HUES64 (cell line): ENCODE results near the gene SHC3.

Experiments
- H3K27ac ChIP-seq: 2 replicates; pipeline ENCODE4 v1.7.0; 2013; ENCODE audit warnings: low read depth, low read length, inconsistent platforms
- H3K27me3 ChIP-seq: 2 replicates; pipeline ENCODE4 v1.6.1; 2013; ENCODE audit warnings: mild to moderate bottlenecking, low read length; ENCODE audit not compliant: insufficient read depth
- H3K36me3 ChIP-seq: 2 replicates; pipeline ENCODE4 v1.6.1; 2013; ENCODE audit warnings: mild to moderate bottlenecking, low read length; ENCODE audit not compliant: insufficient read depth
- H3K4me1 ChIP-seq: 2 replicates; pipeline ENCODE4 v1.6.1; 2013; ENCODE audit warnings: mild to moderate bottlenecking, low read length, moderate library complexity; ENCODE audit not compliant: insufficient read depth
- H3K4me3 ChIP-seq: 2 replicates; pipeline ENCODE4 v1.5.1; 2013; ENCODE audit warnings: mild to moderate bottlenecking, low read length, moderate library complexity
- H3K9ac ChIP-seq: 2 replicates; pipeline ENCODE4 v1.6.1; 2013; ENCODE audit warnings: mild to moderate bottlenecking, low read depth, low read length
- H3K9me3 ChIP-seq: 2 replicates; pipeline ENCODE4 v1.6.1; 2013; ENCODE audit warnings: low read depth, low read length; ENCODE audit not compliant: insufficient read depth
- WGBS: fragments of 150-250, 120-280 bp; methylation state at CpG from one replicate; pipeline ENCODE4 v1.1.7; 2013; ENCODE audit warnings: missing lambda C conversion rate; 5-methylcytosine and 5-hydroxymethylcytosine counted together

The SHC3 gene

DNA sequence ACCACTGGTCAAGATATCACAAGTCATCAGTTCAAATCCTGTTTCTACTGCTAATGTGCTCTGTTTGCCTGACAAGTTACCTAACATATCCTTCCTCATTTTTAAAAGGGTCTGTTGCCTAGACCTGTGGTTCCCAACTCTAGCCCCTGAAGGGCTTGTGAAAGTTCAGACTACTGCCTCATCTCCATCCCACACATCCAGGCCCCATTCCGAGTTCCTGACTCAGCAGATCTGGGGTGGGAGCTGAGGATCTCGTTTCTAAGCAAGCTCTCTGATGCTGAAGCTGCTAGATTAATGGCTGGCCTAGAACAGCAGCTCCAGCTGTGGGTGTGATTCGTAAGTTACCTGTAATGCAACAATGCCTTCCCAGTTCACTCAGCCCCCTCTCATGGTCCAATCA is 154.9 kb downstream of the SHC3 start:
- H3K9ac ChIP-seq, result no peak overlapping the region
- H3K27ac ChIP-seq, result no peak overlapping the region
- no peak overlapping the region for H3K4me3 ChIP-seq
- H3K36me3 ChIP-seq, result no peaks in the 10 kb centered on the region
- H3K9me3 ChIP-seq, result no peaks in the 10 kb centered on the region
- H3K27me3 ChIP-seq, result no peaks in the 10 kb centered on the region
- H3K4me1 ChIP-seq, result peaks cover 7% of the 10 kb centered on the region
- WGBS, result 93% methylated on average over 3 of the region's 3 CpGs

GRCh38 chr9:89022902-89023301 is 155.7 kb downstream of the SHC3 start:
- peaks cover 7% of the 10 kb centered on the region for H3K4me1 ChIP-seq
- WGBS, result 87% methylated on average over 2 of the region's 2 CpGs
- no peak overlapping the region for H3K4me3 ChIP-seq
- no peak overlapping the region for H3K27ac ChIP-seq
- no peaks in the 10 kb centered on the region for H3K27me3 ChIP-seq
- no peak overlapping the region for H3K9ac ChIP-seq
- no peaks in the 10 kb centered on the region for H3K36me3 ChIP-seq
- H3K9me3 ChIP-seq, result no peaks in the 10 kb centered on the region

GRCh38 chr9:89022001-89022759 is 156.4 kb downstream of the SHC3 start:
- no peak overlapping the region for H3K4me3 ChIP-seq
- 83% methylated on average over 15 of the region's 15 CpGs for WGBS
- H3K9ac ChIP-seq, result no peak overlapping the region
- H3K27me3 ChIP-seq, result no peaks in the 10 kb centered on the region
- no peaks in the 10 kb centered on the region for H3K9me3 ChIP-seq
- H3K36me3 ChIP-seq, result no peaks in the 10 kb centered on the region
- H3K4me1 ChIP-seq, result peaks cover 7% of the 10 kb centered on the region
- no peak overlapping the region for H3K27ac ChIP-seq

GRCh38 chr9:89021154-89021803 is 157.3 kb downstream of the SHC3 start:
- no peaks in the 10 kb centered on the region for H3K36me3 ChIP-seq
- no peak overlapping the region for H3K27ac ChIP-seq
- H3K27me3 ChIP-seq, result no peaks in the 10 kb centered on the region
- no peak overlapping the region for H3K4me3 ChIP-seq
- 95% methylated on average over 8 of the region's 8 CpGs for WGBS
- no peak overlapping the region for H3K9ac ChIP-seq
- peaks cover 7% of the 10 kb centered on the region for H3K4me1 ChIP-seq
- H3K9me3 ChIP-seq, result no peaks in the 10 kb centered on the region

DNA sequence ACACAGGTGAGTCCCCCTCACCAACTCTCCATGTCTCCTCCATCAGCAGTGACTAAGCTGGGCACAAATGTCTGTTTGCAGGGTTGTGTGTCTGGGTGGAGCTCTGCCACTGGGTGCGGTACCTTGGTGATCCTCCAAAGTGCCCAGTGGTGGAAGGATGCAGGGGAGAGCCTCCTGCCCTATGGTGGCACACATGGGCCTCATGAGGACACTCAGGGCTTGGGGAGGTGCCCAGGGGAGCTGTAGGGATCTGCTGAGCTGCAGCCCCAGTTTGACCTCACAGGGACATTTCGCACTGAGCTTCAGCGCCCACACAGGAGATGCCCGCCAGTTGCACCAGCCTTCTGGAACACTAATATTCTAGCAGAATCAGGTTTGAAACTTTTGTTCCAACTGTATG is 157.9 kb downstream of the SHC3 start:
- peaks cover 7% of the 10 kb centered on the region for H3K4me1 ChIP-seq
- 84% methylated on average over 4 of the region's 4 CpGs for WGBS
- H3K27me3 ChIP-seq, result no peaks in the 10 kb centered on the region
- no peak overlapping the region for H3K27ac ChIP-seq
- H3K36me3 ChIP-seq, result no peaks in the 10 kb centered on the region
- H3K9ac ChIP-seq, result no peak overlapping the region
- no peak overlapping the region for H3K4me3 ChIP-seq
- H3K9me3 ChIP-seq, result no peaks in the 10 kb centered on the region

DNA sequence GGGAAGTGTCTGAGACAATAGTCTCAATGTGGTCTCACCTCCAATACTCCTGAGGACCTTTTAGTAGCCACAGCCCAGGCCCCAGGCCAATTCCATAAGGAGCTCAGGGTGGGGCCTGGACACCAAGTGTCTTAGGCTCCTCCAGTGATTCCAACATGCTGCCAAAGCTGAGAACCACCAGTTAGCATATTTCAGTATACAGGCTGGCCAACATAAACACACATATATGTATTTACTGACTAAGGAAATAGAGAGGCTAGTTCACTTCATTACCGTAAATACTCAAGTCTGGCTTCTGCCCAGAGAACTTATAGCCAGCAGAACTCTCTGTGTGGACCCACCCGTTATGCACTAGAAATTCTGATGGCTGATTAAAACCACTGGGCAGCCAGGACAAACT is 163.3 kb downstream of the SHC3 start:
- no peaks in the 10 kb centered on the region for H3K36me3 ChIP-seq
- no peak overlapping the region for H3K4me3 ChIP-seq
- WGBS, result 93% methylated on average over 2 of the region's 2 CpGs
- no peaks in the 10 kb centered on the region for H3K27me3 ChIP-seq
- H3K4me1 ChIP-seq, result peaks cover 7% of the 10 kb centered on the region
- no peak overlapping the region for H3K9ac ChIP-seq
- H3K9me3 ChIP-seq, result no peaks in the 10 kb centered on the region
- no peak overlapping the region for H3K27ac ChIP-seq

- H3K27me3 ChIP-seq, result no peaks in the 10 kb centered on the region
- H3K4me3 ChIP-seq, result no peak overlapping the region
- WGBS, result 96% methylated on average over 5 of the region's 7 CpGs
Observed at GRCh38 chr9:89014153-89014552, 164.5 kb downstream of the SHC3 start.

DNA sequence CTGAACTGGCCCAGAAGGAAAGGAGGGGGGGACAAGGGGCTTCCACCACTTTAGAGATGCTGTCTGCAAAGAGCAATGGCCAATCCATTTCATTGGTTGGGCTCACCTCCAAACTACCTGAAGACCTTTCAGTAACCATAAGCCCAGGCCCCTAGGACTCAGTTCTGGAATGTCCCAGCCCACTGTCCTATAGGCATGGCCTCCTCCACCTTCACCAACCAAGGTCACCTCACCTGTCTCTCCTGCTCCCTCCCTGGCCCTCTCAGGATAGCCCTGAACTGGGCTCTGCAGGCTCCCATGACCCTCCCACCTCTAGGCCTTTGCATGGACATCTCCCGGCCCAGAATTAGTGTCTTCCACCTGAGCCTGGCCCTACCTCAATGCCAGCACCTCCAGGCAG is 165.0 kb downstream of the SHC3 start:
- no peak overlapping the region for H3K27ac ChIP-seq
- 92% methylated on average over 1 of the region's 1 CpG for WGBS

More at GRCh38 chr9:89014153-89014552, 164.5 kb downstream of the SHC3 start:
- Histone ChIP-seq H3K4me1 (peaks cover 7% of the 10 kb centered on the region), H3K27ac (no peak overlapping the region), H3K9me3 (no peaks in the 10 kb centered on the region), H3K36me3 (no peaks in the 10 kb centered on the region), H3K9ac (no peak overlapping the region)

DNA sequence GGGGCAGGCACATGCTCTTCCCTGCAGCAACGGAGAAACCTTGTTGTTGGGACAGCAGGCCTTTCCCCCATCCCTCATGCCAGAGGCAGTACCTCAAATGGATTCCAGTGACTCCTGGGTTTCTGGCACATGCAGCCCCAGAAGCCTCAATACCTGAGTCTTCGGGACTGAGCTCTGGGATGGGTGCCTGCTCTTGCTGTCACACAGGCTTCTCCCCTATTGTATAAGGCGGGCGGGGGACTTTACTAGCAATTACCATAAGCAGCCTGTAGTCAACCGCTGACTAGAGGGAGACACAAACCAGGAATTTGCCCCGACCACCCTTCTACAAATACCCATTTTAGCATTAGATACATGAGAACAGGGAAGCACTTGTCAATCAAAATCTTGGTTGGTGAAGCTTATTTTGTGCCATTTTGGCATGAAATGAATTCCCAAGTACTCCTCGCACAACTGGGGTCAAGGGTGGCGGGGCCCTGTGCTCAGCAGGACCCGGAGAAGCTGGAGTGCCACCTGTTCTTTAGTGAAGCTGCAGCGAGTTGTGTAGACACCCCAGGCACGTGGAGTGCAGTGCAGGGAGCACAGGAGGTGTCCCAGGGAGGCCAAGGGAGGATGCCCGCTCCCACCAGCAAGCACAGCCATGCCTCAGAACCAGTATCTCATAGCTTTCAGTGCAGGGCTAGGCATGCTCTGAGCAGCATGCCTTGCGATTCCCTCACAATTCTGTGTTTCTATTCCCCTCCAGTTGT is 166.2 kb downstream of the SHC3 start:
- H3K27ac ChIP-seq, result no peak overlapping the region
- 86% methylated on average over 13 of the region's 13 CpGs for WGBS
- no peaks in the 10 kb centered on the region for H3K9me3 ChIP-seq
- H3K4me3 ChIP-seq, result no peak overlapping the region
- H3K27me3 ChIP-seq, result no peaks in the 10 kb centered on the region
- H3K36me3 ChIP-seq, result no peaks in the 10 kb centered on the region
- H3K9ac ChIP-seq, result no peak overlapping the region
- H3K4me1 ChIP-seq, result peaks cover 7% of the 10 kb centered on the region

More for the DNA sequence above, 165.0 kb downstream of the SHC3 start:
- H3K4me3 ChIP-seq, result no peak overlapping the region
- peaks cover 7% of the 10 kb centered on the region for H3K4me1 ChIP-seq
- no peaks in the 10 kb centered on the region for H3K9me3 ChIP-seq
- H3K27me3 ChIP-seq, result no peaks in the 10 kb centered on the region
- no peaks in the 10 kb centered on the region for H3K36me3 ChIP-seq
- no peak overlapping the region for H3K9ac ChIP-seq

GRCh38 chr9:89011683-89012082 is 166.9 kb downstream of the SHC3 start:
- Histone ChIP-seq H3K27me3 (no peaks in the 10 kb centered on the region), H3K9ac (no peak overlapping the region), H3K9me3 (no peaks in the 10 kb centered on the region), H3K4me1 (peaks cover 7% of the 10 kb centered on the region), H3K27ac (no peak overlapping the region), H3K36me3 (no peaks in the 10 kb centered on the region), H3K4me3 (no peak overlapping the region)
- 91% methylated on average over 2 of the region's 2 CpGs for WGBS

DNA sequence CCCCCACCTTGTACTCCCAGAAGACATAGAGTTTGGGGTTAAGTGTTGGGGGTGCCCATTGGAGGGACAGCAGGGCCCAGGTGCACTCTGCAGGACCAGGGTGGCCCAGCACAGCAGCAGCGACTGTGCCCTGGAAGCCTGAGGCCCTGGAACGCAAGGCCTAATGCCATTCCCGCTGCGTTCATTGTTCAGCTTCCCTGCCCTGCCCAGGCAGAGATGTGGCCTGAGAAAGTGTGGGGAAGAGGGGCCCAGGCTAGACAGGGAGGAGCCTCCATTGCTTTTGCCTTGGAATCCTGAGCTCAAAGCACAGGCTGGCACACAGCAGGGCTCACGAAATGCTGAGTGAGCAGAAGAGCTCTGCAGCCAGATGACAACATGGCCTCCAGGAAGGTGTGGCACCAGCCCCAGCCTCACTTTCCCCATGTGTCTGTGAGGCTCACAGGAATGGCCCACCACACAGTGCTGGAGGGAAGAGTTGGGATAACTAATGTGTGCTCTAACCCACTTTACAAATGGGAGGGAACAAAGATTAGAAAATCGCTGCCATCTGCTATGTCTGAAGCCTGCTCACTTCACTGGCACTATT is 168.0 kb downstream of the SHC3 start:
- Histone ChIP-seq H3K27me3 (no peaks in the 10 kb centered on the region), H3K4me3 (no peak overlapping the region), H3K36me3 (no peaks in the 10 kb centered on the region), H3K4me1 (peaks cover 7% of the 10 kb centered on the region), H3K9ac (no peak overlapping the region), H3K27ac (no peak overlapping the region), H3K9me3 (no peaks in the 10 kb centered on the region)
- 93% methylated on average over 5 of the region's 6 CpGs for WGBS
